GM18861 (cell line): ENCODE results near the gene GRAMD1B.

Experiments
- ATAC-seq: cut with Tn5 transposase; IDR thresholded peaks from one replicate; pipeline ENCODE4 v1.9.1; 2021; ENCODE audit not compliant: unreplicated experiment

Gene GRAMD1B

DNA sequence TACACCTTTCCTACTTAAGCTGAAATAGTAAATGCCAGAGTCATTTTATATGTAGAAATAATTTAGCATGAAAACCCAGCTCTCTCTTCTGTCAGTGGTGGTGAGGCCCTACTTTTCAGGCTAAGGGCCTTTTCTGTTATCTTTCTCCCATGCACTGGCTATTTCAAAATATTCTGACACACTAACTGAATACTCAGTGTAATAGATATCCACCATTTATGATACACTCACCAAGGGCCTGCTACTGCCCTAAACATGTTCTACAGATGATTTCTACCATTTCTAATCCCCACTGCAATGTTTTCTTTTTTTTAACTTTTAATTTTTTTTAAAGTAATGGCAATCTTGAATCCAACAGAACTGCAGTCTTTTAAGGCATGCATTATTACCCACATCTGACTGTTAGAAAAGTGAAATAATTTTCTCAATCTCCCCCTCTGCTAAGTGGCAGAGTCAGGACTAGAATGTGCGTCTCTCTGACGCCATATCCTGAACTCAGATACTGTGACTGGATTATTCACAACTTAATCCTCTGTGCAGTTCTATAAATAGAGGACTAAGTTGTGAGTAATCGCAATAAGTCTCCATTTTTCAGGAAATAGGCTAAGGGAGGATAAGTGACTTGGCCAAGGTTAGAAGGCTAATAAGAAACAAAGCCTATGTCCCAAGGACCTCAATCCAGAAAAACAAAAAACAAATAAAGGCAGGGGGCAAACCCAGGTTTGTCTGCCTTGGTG lies 44.0 kb downstream of the GRAMD1B start:
- no peak for ATAC-seq

DNA sequence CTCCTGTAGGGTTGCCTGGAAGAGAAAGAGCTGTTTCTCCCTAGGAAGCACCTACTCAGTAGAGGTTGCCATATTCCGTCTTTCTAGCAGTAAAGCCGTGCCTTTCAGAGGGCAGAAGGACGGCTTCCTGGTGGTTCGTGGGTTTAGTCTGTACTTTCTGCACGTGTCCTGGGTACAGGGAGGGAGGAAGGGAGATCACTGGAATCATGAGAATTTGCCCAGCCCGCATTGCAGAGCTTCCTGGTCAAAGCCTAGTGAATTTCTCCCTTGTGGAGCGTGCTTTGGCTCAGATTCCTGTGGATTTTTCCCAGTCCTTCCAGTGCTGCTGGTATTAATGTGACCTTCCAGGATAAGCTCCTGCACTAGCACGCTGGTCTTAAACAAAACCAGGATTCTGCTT lies 44.9 kb downstream of the GRAMD1B start:
- ATAC-seq: no peak

DNA sequence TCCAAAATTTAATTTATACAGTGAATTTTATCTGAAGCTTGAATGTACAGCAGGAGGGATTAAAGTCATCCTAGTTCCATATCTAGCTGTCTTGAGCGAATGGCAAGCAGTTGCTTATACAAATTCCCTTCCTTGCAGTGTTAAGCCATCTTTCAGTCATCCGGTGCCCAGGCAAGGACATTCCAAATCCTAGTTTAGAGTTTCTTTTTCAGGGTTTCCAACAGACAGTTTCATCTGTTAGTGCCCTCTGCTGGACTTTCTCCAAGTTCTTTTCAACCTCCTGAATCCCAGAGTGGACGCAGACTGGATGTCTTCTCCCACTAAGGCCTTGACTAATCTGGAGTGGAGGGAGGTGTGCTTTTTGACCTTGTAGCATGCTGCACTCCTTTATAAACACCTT lies 45.4 kb downstream of the GRAMD1B start:
- ATAC-seq: no peak

DNA sequence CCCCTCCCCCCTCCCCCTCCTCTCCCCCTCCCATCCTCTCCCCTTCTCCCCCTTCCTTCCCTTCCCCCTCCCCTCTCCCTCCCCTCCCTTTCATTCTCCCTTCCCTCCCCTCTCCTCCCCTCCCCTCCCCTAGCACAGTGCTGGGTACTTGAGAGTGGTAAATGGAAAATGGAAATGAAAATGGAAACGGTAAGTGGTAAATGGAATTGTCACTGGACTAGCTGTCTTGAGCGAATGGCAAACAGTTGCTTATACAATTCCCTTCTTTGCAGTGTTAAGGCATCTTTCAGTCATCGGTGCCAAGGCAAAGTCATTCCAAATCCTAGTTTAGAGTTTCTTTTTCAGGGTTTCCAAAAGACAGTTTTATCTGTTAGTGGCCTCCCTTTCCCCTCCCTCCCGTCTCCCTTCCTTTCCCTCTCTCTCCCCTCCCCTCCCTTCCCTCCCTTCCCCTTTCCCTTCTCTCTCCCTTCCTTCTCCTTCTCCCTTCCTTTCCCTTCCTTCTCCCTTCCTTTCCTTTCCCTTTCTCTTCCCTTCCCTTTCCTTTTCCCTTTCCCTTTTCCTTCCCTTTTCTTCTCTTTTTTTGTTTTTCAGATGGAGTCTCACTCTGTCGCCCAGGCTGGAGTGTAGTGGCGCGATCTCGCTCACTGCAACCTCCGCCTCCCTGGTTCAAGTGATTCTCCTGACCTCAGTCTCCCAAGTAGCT lies 47.3 kb downstream of the GRAMD1B start:
- no peak for ATAC-seq

GRCh38 chr11:123478352-123478987 lies 48.4 kb downstream of the GRAMD1B start:
- ATAC-seq: no peak

- peak; percentile 76 for ATAC-seq
Measured at GRCh38 chr11:123479048-123479837, 49.2 kb downstream of the GRAMD1B start.

GRCh38 chr11:123480290-123480815 lies 50.3 kb downstream of the GRAMD1B start:
- peak; percentile 29 for ATAC-seq

DNA sequence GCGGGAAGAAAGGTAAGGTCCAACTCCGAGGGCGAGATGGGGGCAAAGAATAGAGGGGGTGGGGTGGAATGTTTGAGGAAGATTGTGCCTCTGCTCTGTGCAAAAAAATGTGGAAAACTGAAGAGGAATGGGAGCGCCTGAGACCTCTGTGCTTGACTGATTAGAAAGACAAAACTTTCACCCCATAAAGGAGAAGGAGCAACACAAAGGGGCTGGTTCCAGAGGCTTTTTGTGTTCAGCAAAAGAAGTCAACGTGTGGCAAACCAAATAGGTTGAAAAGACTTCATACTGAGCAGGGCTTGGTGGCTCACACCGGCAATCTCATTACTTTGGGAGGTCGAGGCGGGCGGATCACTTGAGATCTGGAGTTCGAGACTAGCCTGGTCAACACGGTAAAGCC lies 50.8 kb downstream of the GRAMD1B start:
- ATAC-seq: no peak

GRCh38 chr11:123481640-123482039 lies 51.6 kb downstream of the GRAMD1B start:
- no peak for ATAC-seq

GRCh38 chr11:123482218-123482617 lies 52.1 kb downstream of the GRAMD1B start:
- no peak for ATAC-seq

- ATAC-seq: no peak
Measured at GRCh38 chr11:123483058-123483457, 53.0 kb downstream of the GRAMD1B start.

GRCh38 chr11:123483466-123483865 lies 53.4 kb downstream of the GRAMD1B start:
- ATAC-seq: no peak

GRCh38 chr11:123484448-123484847 lies 54.4 kb downstream of the GRAMD1B start:
- ATAC-seq: no peak

DNA sequence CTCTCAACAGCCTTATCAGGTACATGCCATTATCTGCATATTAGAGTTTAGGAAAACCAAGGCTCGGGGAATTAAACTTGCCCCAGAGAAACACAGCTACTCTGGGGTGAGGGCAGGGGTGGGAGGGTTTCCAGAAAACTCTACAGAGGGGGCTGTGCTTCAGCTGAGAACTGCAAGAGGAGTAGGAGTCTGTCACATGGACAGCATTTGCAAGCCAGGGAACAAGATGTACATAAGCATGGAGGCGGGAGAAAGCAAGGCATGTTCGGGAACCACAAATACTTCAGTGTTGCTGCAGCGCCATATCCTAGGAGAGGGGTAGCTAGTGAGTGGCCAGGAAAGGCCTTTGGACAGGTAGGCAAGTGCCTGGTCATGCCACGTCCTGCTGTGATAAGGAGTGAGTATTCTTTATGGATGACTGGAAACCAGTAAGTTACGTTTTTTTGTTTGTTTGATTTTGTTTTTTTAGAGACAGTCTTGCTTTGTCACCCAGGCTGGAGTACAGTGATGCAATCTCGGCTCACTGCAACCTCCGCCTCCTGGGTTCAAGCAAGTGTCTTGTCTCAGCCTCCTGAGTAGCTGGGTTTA lies 57.2 kb downstream of the GRAMD1B start:
- no peak for ATAC-seq

GRCh38 chr11:123490527-123490926 lies 60.5 kb downstream of the GRAMD1B start:
- ATAC-seq: no peak

GRCh38 chr11:123491241-123491640 lies 61.2 kb downstream of the GRAMD1B start:
- no peak for ATAC-seq

GRCh38 chr11:123493349-123494063 lies 63.4 kb downstream of the GRAMD1B start:
- no peak for ATAC-seq

GRCh38 chr11:123494195-123495050 lies 64.4 kb downstream of the GRAMD1B start:
- no peak for ATAC-seq

- no peak for ATAC-seq
Measured at GRCh38 chr11:123504401-123504800, 74.3 kb downstream of the GRAMD1B start.
